Prostate gland (tissue), 2 donors: ENCODE results near the gene CNTF.

Experiments
- CTCF ChIP-seq, 4 experiments: fragments of 200-600 bp in 2 of 4; fragments of 450-650 bp in 2 of 4; sonication (generic) in 2 of 4; IDR thresholded peaks; 1 replicate in 3 of 4; 2 replicates in 1 of 4; pipeline ENCODE4 v1.5.1; 2016 to 2019; ENCODE audit warnings: antibody characterized with exemption in 4 of 4, mild to moderate bottlenecking in 2 of 4, moderate library complexity in 2 of 4
- POLR2A ChIP-seq: fragments of 450-650 bp; IDR thresholded peaks from one replicate; pipeline ENCODE4 v1.6.1; 2016; ENCODE audit warnings: antibody characterized with exemption, mild to moderate bottlenecking

- no peak for TF ChIP-seq POLR2A
- no peak for TF ChIP-seq CTCF (IDR thresholded peaks at IDR 0.05)
Observed at GRCh38 chr11:58575377-58576020, 47.0 kb upstream of the CNTF start, which contains the start of gene LPXN.
